Measurements from ENCODE around the gene IL10RB.

GRCh38 chr21:33300701-33301631 is 34.8 kb downstream of the IL10RB start:
- TF ChIP-seq POLR2A (IDR thresholded peaks at IDR 0.05; ENCODE audit: control extremely low read depth in 1 of 2, low read depth in 2 of 2, low read length in 2 of 2) (no peak), CREB1 (IDR thresholded peaks at IDR 0.05) (no peak), JUN (IDR thresholded peaks at IDR 0.05; ENCODE audit: low read depth, low read length) (no peak), RAD21 (IDR thresholded peaks at IDR 0.05 in 1 of 2, conservative IDR thresholded peaks at IDR 0.05 in 1 of 2; ENCODE audit: low read depth in 2 of 2, low read length in 2 of 2) (no peak), POLR2AphosphoS5 (IDR thresholded peaks at IDR 0.05; ENCODE audit: low read depth, low read length) (no peak)
- TF ChIP-seq, protein P1, sequence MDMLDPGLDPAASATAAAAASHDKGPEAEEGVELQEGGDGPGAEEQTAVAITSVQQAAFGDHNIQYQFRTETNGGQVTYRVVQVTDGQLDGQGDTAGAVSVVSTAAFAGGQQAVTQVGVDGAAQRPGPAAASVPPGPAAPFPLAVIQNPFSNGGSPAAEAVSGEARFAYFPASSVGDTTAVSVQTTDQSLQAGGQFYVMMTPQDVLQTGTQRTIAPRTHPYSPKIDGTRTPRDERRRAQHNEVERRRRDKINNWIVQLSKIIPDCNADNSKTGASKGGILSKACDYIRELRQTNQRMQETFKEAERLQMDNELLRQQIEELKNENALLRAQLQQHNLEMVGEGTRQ (IDR thresholded peaks at IDR 0.05; ENCODE audit: low read length), result no peak
- TF ChIP-seq, protein P2, sequence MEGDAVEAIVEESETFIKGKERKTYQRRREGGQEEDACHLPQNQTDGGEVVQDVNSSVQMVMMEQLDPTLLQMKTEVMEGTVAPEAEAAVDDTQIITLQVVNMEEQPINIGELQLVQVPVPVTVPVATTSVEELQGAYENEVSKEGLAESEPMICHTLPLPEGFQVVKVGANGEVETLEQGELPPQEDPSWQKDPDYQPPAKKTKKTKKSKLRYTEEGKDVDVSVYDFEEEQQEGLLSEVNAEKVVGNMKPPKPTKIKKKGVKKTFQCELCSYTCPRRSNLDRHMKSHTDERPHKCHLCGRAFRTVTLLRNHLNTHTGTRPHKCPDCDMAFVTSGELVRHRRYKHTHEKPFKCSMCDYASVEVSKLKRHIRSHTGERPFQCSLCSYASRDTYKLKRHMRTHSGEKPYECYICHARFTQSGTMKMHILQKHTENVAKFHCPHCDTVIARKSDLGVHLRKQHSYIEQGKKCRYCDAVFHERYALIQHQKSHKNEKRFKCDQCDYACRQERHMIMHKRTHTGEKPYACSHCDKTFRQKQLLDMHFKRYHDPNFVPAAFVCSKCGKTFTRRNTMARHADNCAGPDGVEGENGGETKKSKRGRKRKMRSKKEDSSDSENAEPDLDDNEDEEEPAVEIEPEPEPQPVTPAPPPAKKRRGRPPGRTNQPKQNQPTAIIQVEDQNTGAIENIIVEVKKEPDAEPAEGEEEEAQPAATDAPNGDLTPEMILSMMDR (IDR thresholded peaks at IDR 0.05; ENCODE audit: control extremely low read depth in 1 of 3, insufficient read depth in 1 of 3, low read depth in 1 of 3, low read length in 3 of 3), result no peak

Data from H1 (cell line).